HL-60 (cell line): ENCODE data around the gene PRPF6.

Experiments used
- DNase-seq, 2 experiments: peaks; one replicate each; pipeline ENCODE4 v3.0.0-alpha.2; 2010 to 2020; ENCODE audit warnings: low read depth in 1 of 2, low spot score in 1 of 2
- H3K27ac ChIP-seq: fragments of 250-450 bp; sonication (Bioruptor Pico); replicated peaks from 2 replicates; pipeline ENCODE4 v1.5.1; 2020; ENCODE audit warnings: mild to moderate bottlenecking, moderate library complexity
- H3K27me3 ChIP-seq: fragments of 250-450 bp; sonication (Bioruptor Pico); 2 replicates; pipeline ENCODE4 v1.5.1; 2021; ENCODE audit warnings: mild to moderate bottlenecking, moderate library complexity; ENCODE audit not compliant: insufficient read depth, poor library complexity, severe bottlenecking
- H3K4me3 ChIP-seq: replicated peaks from 2 replicates; pipeline ENCODE4 v1.5.1; 2011; ENCODE audit warnings: mild to moderate bottlenecking, control low read depth, low read length; ENCODE audit not compliant: insufficient read depth
- CTCF ChIP-seq: IDR thresholded peaks from one replicate; pipeline ENCODE4 v1.5.1; 2011; ENCODE audit warnings: low read length, control low read depth, inconsistent platforms; ENCODE audit not compliant: insufficient read depth
- GABPA ChIP-seq: IDR thresholded peaks from 2 replicates; pipeline ENCODE4 v1.6.1; 2012; ENCODE audit warnings: low read depth
- POLR2AphosphoS5 ChIP-seq: IDR thresholded peaks from 2 replicates; pipeline ENCODE4 v1.6.1; 2012; ENCODE audit warnings: low read depth
- SPI1 ChIP-seq: IDR thresholded peaks from 2 replicates; pipeline ENCODE4 v1.6.1; 2012; ENCODE audit warnings: low read depth, mild to moderate bottlenecking, borderline replicate concordance
- TF ChIP-seq, protein P1 (sequence below): IDR thresholded peaks from 2 replicates; pipeline ENCODE4 v1.6.1; 2012; ENCODE audit warnings: low read depth; ENCODE audit not compliant: insufficient replicate concordance

The PRPF6 gene

DNA sequence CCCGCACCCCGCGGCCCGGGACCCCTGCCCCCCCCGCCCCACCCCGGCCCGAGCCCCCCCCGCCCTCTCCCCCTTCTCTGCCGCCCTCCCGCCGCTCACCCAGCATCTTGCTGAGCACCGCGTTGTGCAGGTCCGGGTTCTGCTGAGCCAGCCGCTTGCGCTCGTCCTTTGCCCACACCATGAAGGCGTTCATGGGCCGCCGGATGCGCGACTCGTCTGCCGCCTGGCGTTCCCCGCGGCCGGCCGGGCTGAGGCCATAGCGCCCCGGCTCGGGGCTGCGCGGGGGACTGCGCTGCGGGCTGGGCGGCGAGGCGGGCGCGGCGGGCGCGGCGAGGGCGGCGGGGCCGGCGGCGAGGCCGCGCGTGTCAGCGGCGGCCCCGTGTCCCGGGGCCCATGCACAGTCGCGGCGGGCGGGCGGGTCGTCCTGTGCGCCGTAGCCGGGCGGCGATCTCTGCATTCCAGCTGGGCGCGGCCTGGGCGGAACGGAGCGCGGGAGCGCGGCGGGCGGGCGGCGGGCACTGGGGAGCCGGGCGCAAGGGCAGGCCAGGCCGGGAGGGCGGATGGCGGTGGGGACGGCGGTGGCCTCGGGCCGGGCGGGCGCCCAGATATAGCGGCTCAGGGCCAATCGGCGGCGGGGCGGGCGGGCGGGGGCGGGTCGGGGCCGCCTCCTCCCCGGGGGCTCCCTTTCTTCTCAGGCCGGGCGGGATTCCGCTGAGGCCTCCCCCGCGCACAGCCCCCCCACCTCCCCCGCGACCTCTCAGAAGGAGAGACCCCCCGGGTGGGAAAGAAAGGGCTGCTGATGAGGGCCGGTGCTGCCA, 68.3 kb downstream of the PRPF6 start, which contains the start of gene SOX18:
Gene SOX18, minus strand, starts transcription at position 580 of the 818 bp plus-strand sequence. Its CDS starts 123 bp downstream, at position 457.
- Histone ChIP-seq H3K4me3 (no peak within 1 kb of the TSS), H3K27ac (no peak within 1 kb of the TSS), H3K27me3 (peaks cover 23% of the 10 kb centered on the region)
- DNase-seq: peak in 1 of 2 experiments; percentile 50
- TF ChIP-seq, protein P1, sequence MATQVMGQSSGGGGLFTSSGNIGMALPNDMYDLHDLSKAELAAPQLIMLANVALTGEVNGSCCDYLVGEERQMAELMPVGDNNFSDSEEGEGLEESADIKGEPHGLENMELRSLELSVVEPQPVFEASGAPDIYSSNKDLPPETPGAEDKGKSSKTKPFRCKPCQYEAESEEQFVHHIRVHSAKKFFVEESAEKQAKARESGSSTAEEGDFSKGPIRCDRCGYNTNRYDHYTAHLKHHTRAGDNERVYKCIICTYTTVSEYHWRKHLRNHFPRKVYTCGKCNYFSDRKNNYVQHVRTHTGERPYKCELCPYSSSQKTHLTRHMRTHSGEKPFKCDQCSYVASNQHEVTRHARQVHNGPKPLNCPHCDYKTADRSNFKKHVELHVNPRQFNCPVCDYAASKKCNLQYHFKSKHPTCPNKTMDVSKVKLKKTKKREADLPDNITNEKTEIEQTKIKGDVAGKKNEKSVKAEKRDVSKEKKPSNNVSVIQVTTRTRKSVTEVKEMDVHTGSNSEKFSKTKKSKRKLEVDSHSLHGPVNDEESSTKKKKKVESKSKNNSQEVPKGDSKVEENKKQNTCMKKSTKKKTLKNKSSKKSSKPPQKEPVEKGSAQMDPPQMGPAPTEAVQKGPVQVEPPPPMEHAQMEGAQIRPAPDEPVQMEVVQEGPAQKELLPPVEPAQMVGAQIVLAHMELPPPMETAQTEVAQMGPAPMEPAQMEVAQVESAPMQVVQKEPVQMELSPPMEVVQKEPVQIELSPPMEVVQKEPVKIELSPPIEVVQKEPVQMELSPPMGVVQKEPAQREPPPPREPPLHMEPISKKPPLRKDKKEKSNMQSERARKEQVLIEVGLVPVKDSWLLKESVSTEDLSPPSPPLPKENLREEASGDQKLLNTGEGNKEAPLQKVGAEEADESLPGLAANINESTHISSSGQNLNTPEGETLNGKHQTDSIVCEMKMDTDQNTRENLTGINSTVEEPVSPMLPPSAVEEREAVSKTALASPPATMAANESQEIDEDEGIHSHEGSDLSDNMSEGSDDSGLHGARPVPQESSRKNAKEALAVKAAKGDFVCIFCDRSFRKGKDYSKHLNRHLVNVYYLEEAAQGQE: no peak
- TF ChIP-seq SPI1: no peak
- no peak for TF ChIP-seq GABPA
- TF ChIP-seq POLR2AphosphoS5: no peak
- no peak for TF ChIP-seq CTCF

GRCh38 chr20:64049878-64050260, 68.9 kb downstream of the PRPF6 start:
- peaks cover 23% of the 10 kb centered on the region for H3K27me3 ChIP-seq
- DNase-seq: no peak
- TF ChIP-seq GABPA: no peak
- no peak overlapping the region for H3K27ac ChIP-seq
- H3K4me3 ChIP-seq: no peak overlapping the region

- Histone ChIP-seq H3K27me3 (peaks cover 23% of the 10 kb centered on the region), H3K27ac (no peak overlapping the region), H3K4me3 (no peak overlapping the region)
- TF ChIP-seq GABPA (no peak), SPI1 (no peak), CTCF (no peak), POLR2AphosphoS5 (no peak)
- TF ChIP-seq, protein P1: no peak
- no peak for DNase-seq
Observed at GRCh38 chr20:64050261-64051032, 69.5 kb downstream of the PRPF6 start.

GRCh38 chr20:64051033-64051452, 70.1 kb downstream of the PRPF6 start:
- TF ChIP-seq SPI1 (no peak), CTCF (no peak), GABPA (no peak), POLR2AphosphoS5 (no peak)
- TF ChIP-seq, protein P1: no peak
- Histone ChIP-seq H3K27ac (no peak overlapping the region), H3K4me3 (no peak overlapping the region), H3K27me3 (peaks cover 23% of the 10 kb centered on the region)
- no peak for DNase-seq
